HG02588 (cell line): ENCODE results near the gene TRPM6.

Experiments
- ATAC-seq: cut with Tn5 transposase; IDR thresholded peaks from one replicate; pipeline ENCODE4 v1.9.1; 2021; ENCODE audit warnings: mild to moderate bottlenecking, moderate library complexity; ENCODE audit not compliant: unreplicated experiment

TRPM6 gene

GRCh38 chr9:74726581-74726980 lies 161.1 kb downstream of the TRPM6 start:
- no peak for ATAC-seq

DNA sequence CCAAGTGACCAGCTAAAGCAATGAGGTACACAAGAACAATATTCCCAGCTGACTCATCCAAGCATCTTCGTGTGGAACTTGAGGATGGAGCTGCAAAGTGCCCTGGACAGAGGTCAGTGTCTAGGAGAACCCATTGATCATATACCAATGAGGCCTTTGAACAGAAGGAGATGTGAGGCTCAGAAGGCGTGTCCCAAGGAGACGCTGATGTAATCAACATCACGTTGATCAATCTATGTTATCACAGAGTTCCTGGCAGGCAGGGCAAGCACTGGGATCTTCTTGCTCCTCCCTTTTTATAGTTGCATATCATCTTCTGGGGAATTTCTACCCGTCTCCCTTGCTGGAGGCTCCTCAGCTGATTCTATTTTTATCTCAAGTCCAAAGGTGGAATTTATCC lies 163.4 kb downstream of the TRPM6 start:
- no peak for ATAC-seq

DNA sequence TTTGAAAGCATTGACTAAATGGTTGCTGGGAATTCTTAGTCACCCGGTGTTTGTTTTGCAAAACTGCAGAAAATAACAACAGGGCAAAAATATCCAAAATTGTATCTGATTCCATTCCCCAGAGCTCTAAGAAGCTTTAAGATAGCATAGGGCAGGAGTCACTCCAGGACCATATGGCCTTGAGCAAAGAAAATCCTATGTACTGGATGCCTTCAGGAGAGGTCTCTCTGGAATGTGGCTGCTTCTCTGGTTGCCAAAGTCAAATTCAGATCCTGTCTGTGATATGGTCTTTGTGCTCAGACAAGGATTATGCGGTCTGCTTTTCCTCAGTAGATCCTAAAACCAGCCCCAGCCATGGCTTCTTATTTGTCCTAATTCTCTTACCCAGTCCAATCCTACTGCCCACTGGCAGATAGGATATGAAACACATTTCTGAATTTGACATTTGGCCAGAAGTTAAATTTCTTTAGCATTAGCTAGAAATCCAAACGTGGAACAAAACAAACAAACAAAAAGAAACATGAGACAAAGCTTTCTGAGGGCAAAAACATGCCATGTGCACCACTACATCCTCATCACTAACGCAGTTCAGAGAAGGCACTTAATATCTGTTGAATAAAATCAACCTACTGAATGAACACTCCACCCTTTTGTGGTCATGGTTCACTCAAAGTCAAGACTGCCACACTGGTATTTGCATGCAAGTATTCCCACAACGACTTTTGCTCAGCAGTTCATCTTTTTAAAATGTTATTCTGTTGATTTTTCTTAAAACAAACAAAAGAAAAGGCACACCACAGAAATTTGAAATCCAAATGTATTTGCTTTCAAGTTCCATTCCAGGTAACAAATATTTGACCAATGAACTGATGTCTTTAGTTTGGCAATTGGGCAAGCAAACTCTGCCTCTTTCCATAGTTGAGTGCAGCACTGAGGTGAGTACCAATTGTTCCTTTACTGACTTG lies 165.7 kb downstream of the TRPM6 start:
- ATAC-seq = no peak

- no peak for ATAC-seq
Observed at GRCh38 chr9:74719306-74719705, 168.4 kb downstream of the TRPM6 start.

DNA sequence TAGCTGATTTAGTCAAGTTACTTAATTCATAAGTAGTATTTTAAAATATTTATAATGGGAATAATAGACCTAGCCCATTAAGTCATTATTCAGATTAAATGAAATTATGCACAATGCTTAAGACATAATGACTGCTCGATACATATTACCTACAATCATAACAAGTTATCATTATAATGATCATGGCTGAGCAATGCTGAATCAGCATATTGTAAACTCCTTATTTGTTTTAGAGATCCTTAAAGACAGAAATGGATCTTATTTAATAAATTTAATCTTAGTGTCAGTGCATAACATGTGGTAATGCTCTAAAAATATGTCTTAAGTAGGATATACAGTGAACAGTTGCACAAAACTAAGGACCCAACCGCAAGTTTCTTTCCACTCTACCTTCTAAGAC lies 169.0 kb downstream of the TRPM6 start:
- no peak for ATAC-seq

GRCh38 chr9:74711341-74711740 lies 176.4 kb downstream of the TRPM6 start:
- ATAC-seq = no peak

GRCh38 chr9:74697535-74697934 lies 190.2 kb downstream of the TRPM6 start:
- no peak for ATAC-seq

GRCh38 chr9:74696520-74696919 lies 191.2 kb downstream of the TRPM6 start:
- no peak for ATAC-seq

GRCh38 chr9:74691058-74691457 lies 196.7 kb downstream of the TRPM6 start:
- ATAC-seq = no peak

- no peak for ATAC-seq
Observed at GRCh38 chr9:74683322-74683721, 204.4 kb downstream of the TRPM6 start.

GRCh38 chr9:74681906-74682305 lies 205.8 kb downstream of the TRPM6 start:
- ATAC-seq = no peak

GRCh38 chr9:74674077-74674476 lies 213.6 kb downstream of the TRPM6 start:
- ATAC-seq = no peak
